SK-N-SH (cell line): ENCODE results near the gene XPO1. TPM values are rescaled to one million over a fixed set of nuclear protein-coding genes. Genes with fewer than 3 reads are reported as not detected.
A peak's percentile ranks its signal among the peaks of the same experiment; 100 is the strongest.

Experiments
- CTCF ChIA-PET: fragments of 300-600, 350-600 bp; formaldehyde crosslinking; extraction: SDS; loops from one replicate; lab custom pipeline; 2021; lab: Yijun Ruan, JAX
- POLR2A ChIA-PET: fragments of 350-600 bp; sonication (Branson Sonifier 250); formaldehyde crosslinking; extraction: SDS; loops from one replicate; lab custom pipeline; 2020; ENCODE audit warnings: antibody characterized with exemption, inconsistent platforms; lab: Yijun Ruan, JAX
- DNase-seq: peaks from one replicate; pipeline ENCODE4 v3.0.0; 2012
- H2AFZ ChIP-seq: fragments of 200-600 bp; sonication (generic); 2 replicates; pipeline ENCODE4 v1.8.1; 2016; ENCODE audit warnings: antibody characterized with exemption, mild to moderate bottlenecking, low read depth
- H3F3A ChIP-seq: fragments of 200-600 bp; sonication (generic); replicated peaks from 2 replicates; pipeline ENCODE3; 2016; ENCODE audit warnings: antibody characterized with exemption, mild to moderate bottlenecking; ENCODE audit not compliant: insufficient read depth
- H3K27ac ChIP-seq, 2 experiments: fragments of 200-500 bp in 1 of 2; fragments of 200-600 bp in 1 of 2; sonication (Bioruptor generic) in 1 of 2; sonication (generic), shearing (Covaris generic) in 1 of 2; 2 replicates each; pipeline versions ENCODE4 v1.5.1 to v1.6.1; 2014 to 2016; ENCODE audit warnings: low read depth in 2 of 2, inconsistent platforms in 1 of 2, low read length in 1 of 2, mild to moderate bottlenecking in 1 of 2, mixed read lengths in 1 of 2
- H3K27me3 ChIP-seq: fragments of 200-600 bp; sonication (generic), shearing (Covaris generic); 2 replicates; pipeline ENCODE4 v1.6.1; 2016; ENCODE audit warnings: mixed run types; ENCODE audit not compliant: insufficient read depth
- H3K36me3 ChIP-seq, 2 experiments: fragments of 200-500 bp in 1 of 2; fragments of 200-600 bp in 1 of 2; sonication (Bioruptor generic) in 1 of 2; sonication (generic) in 1 of 2; replicated peaks in 1 of 2; 2 replicates each; pipeline versions ENCODE3 to v1.5.1; 2014 to 2016; ENCODE audit warnings: low read length in 1 of 2, mild to moderate bottlenecking in 1 of 2; ENCODE audit not compliant: insufficient read depth in 2 of 2, control insufficient read depth in 1 of 2
- H3K4me1 ChIP-seq, 2 experiments: fragments of 200-500 bp in 1 of 2; fragments of 200-600 bp in 1 of 2; sonication (Bioruptor generic) in 1 of 2; sonication (generic), shearing (Covaris generic) in 1 of 2; 2 replicates each; pipeline versions ENCODE4 v1.5.1 to v1.6.1; 2014 to 2016; ENCODE audit warnings: low read depth in 1 of 2, low read length in 1 of 2, mixed run types in 1 of 2; ENCODE audit not compliant: insufficient read depth in 2 of 2, control insufficient read depth in 1 of 2
- H3K4me2 ChIP-seq: fragments of 200-600 bp; sonication (generic), shearing (Covaris generic); 2 replicates; pipeline ENCODE4 v1.6.1; 2017; ENCODE audit warnings: mixed run types
- H3K4me3 ChIP-seq, 2 experiments: fragments of 200-500 bp in 1 of 2; fragments of 200-600 bp in 1 of 2; sonication (Bioruptor generic) in 1 of 2; sonication (generic), shearing (Covaris generic) in 1 of 2; 2 replicates each; pipeline versions ENCODE4 v1.5.1 to v1.8.1; 2014 to 2016; ENCODE audit warnings: low read depth in 2 of 2, inconsistent platforms in 1 of 2, low read length in 1 of 2, mild to moderate bottlenecking in 1 of 2, mixed read lengths in 1 of 2, moderate library complexity in 1 of 2
- H3K79me2 ChIP-seq: fragments of 200-600 bp; sonication (generic); 2 replicates; pipeline ENCODE4 v1.8.1; 2017; ENCODE audit warnings: mild to moderate bottlenecking; ENCODE audit not compliant: insufficient read depth
- H3K9ac ChIP-seq: fragments of 200-600 bp; sonication (generic); 2 replicates; pipeline ENCODE4 v1.6.1; 2017; ENCODE audit warnings: mixed run types
- H3K9me2 ChIP-seq: fragments of 200-600 bp; sonication (generic); 2 replicates; pipeline ENCODE4 v1.6.1; 2017; ENCODE audit warnings: mixed run types
- H3K9me3 ChIP-seq: fragments of 200-600 bp; sonication (generic); 2 replicates; pipeline ENCODE4 v1.6.1; 2017; ENCODE audit warnings: mixed run types, mild to moderate bottlenecking, moderate library complexity
- H4K20me1 ChIP-seq: fragments of 200-600 bp; sonication (generic); 2 replicates; pipeline ENCODE4 v1.6.1; 2017; ENCODE audit warnings: mild to moderate bottlenecking, mixed run types; ENCODE audit not compliant: insufficient read depth
- EP300 ChIP-seq, 2 experiments: IDR thresholded peaks; 2 replicates each; pipeline versions ENCODE4 v1.4.0 to v1.6.1; 2012; ENCODE audit warnings: borderline replicate concordance in 1 of 2, low read depth in 1 of 2, low read length in 1 of 2
- FOSL2 ChIP-seq: IDR thresholded peaks from 2 replicates; pipeline ENCODE4 v1.4.0; 2012; ENCODE audit warnings: low read depth, mild to moderate bottlenecking, moderate library complexity, borderline replicate concordance
- GABPA ChIP-seq: IDR thresholded peaks from 2 replicates; pipeline ENCODE4 v1.4.0; 2012; ENCODE audit warnings: low read depth, mild to moderate bottlenecking
- JUND ChIP-seq: IDR thresholded peaks from 2 replicates; pipeline ENCODE4 v1.4.0; 2012
- NFIC ChIP-seq: IDR thresholded peaks from 2 replicates; pipeline ENCODE4 v1.4.0; 2012; ENCODE audit warnings: borderline replicate concordance
- NRF1 ChIP-seq: IDR thresholded peaks from 2 replicates; pipeline ENCODE4 v1.6.1; 2012; ENCODE audit warnings: low read depth, mild to moderate bottlenecking, low read length
- POLR2AphosphoS5 ChIP-seq: IDR thresholded peaks from 2 replicates; pipeline ENCODE4 v1.6.1; 2012; ENCODE audit warnings: low read depth, low read length
- RAD21 ChIP-seq: IDR thresholded peaks from 2 replicates; pipeline ENCODE4 v1.6.1; 2012; ENCODE audit warnings: mild to moderate bottlenecking, low read length
- RFX5 ChIP-seq: IDR thresholded peaks from 2 replicates; pipeline ENCODE4 v1.6.1; 2012; ENCODE audit warnings: mild to moderate bottlenecking, improper control_type of control experiment, low read length
- RXRA ChIP-seq: IDR thresholded peaks from 2 replicates; pipeline ENCODE4 v1.4.0; 2012; ENCODE audit warnings: low read depth, mild to moderate bottlenecking, borderline replicate concordance
- TCF12 ChIP-seq: IDR thresholded peaks from 2 replicates; pipeline ENCODE4 v1.4.0; 2012
- WGBS: methylation state at CpG from one replicate; pipeline ENCODE4 v1.1.6; 2017; ENCODE audit warnings: low lambda C conversion rate; 5-methylcytosine and 5-hydroxymethylcytosine counted together
- polyA plus RNA-seq, 3 experiments: library from polyadenylated mRNA; depleted of rRNA; stranded (reverse); fragments of >200 nt; gene quantifications; 2 replicates each; pipeline ENCODE4 v1.2.3, GENCODE V29; 2012
- TF ChIP-seq, protein P1 (sequence below): IDR thresholded peaks from 2 replicates; pipeline ENCODE4 v1.4.0; 2012; ENCODE audit warnings: low read depth
- TF ChIP-seq, protein P2 (sequence below): IDR thresholded peaks from 2 replicates; pipeline ENCODE4; 2012
- TF ChIP-seq, protein P3 (sequence below): IDR thresholded peaks from 2 replicates; pipeline ENCODE4 v1.6.1; 2012; ENCODE audit warnings: mild to moderate bottlenecking, low read depth, low read length, moderate library complexity
- TF ChIP-seq, protein P4 (sequence below): IDR thresholded peaks from 2 replicates; pipeline ENCODE4 v1.4.0; 2012; ENCODE audit warnings: low read depth, borderline replicate concordance
- TF ChIP-seq, protein P5 (sequence below): fragments of 150-350 bp; IDR thresholded peaks from 2 replicates; pipeline ENCODE4 v1.6.1; 2017; ENCODE audit warnings: antibody characterized with exemption, low read length, low read depth, borderline replicate concordance

Gene XPO1
- polyA plus RNA-seq, 1 of the 3 experiments (the other 2 are of a cell fraction) = 61.0 TPM

DNA sequence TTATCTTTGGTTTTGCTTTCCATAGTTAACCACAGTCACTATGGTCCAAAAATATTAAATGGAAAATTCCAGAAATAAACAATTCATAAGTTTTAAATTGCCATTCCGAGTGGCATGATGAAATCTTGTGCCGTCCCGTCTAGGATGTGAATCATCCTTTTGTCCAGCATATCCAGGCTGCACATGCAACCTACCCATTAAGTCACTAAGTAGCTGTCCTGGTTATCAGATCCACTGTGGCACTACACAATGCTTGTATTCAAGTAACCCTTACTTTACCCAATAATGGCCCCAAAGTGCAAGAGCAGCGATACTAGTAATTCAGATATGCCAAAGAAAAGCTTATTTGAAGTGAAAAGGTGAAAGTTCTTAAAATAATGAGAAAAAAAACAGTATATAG lies 78.0 kb downstream of the XPO1 start:
- DNase-seq = no peak
- TF ChIP-seq RXRA (no peak), NFIC (no peak), POLR2AphosphoS5 (peak; percentile 18; the same call in 1 of the 2 replicates), FOSL2 (peak; percentile 58; the same call in 1 of the 2 replicates), GABPA (no peak), EP300 (IDR thresholded peaks at IDR 0.05; ENCODE audit: borderline replicate concordance in 1 of 2, low read depth in 1 of 2, low read length in 1 of 2) (peak in 1 of 2 experiments; percentile 14; a peak in 1 of 4 replicates), NRF1 (no peak), JUND (peak; percentile 62), TCF12 (peak; percentile 52; the same call in 1 of the 2 replicates)
- TF ChIP-seq, protein P1, sequence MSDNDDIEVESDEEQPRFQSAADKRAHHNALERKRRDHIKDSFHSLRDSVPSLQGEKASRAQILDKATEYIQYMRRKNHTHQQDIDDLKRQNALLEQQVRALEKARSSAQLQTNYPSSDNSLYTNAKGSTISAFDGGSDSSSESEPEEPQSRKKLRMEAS = peak; percentile 59; the same call in 1 of the 2 replicates
- TF ChIP-seq, protein P2, sequence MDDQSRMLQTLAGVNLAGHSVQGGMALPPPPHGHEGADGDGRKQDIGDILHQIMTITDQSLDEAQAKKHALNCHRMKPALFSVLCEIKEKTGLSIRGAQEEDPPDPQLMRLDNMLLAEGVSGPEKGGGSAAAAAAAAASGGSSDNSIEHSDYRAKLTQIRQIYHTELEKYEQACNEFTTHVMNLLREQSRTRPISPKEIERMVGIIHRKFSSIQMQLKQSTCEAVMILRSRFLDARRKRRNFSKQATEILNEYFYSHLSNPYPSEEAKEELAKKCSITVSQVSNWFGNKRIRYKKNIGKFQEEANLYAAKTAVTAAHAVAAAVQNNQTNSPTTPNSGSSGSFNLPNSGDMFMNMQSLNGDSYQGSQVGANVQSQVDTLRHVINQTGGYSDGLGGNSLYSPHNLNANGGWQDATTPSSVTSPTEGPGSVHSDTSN = peak; percentile 19; the same call in 1 of the 2 replicates
- Histone ChIP-seq H2AFZ (0 out of 2 replicates have a peak overlapping the region, but pooled peaks have one; percentile 12), H3K27me3 (no peaks in the 10 kb centered on the region), H3K9ac (no peak overlapping the region; the same call in 1 of the 2 replicates), H3K36me3 (peaks cover 0 to 9% of the 10 kb centered on the region in 2 experiments), H3K79me2 (peaks cover 100% of the 10 kb centered on the region), H3K4me1 (peaks cover 0 to 18% of the 10 kb centered on the region in 2 experiments; a peak in 1 of 4 replicates), H4K20me1 (peaks cover 67% of the 10 kb centered on the region), H3K4me3 (no peak overlapping the region), H3K9me3 (no peaks in the 10 kb centered on the region), H3K4me2 (peak overlapping the region; percentile 41), H3K9me2 (no peaks in the 10 kb centered on the region), H3K27ac (peak overlapping the region in 1 of 2 experiments; percentile 77; a peak in 2 of 4 replicates), H3F3A (peaks cover 21% of the 10 kb centered on the region)
- ChIA-PET POLR2A (no interaction called here), CTCF (no interaction called here)
- 18% methylated on average over 4 of the region's 4 CpGs for WGBS

DNA sequence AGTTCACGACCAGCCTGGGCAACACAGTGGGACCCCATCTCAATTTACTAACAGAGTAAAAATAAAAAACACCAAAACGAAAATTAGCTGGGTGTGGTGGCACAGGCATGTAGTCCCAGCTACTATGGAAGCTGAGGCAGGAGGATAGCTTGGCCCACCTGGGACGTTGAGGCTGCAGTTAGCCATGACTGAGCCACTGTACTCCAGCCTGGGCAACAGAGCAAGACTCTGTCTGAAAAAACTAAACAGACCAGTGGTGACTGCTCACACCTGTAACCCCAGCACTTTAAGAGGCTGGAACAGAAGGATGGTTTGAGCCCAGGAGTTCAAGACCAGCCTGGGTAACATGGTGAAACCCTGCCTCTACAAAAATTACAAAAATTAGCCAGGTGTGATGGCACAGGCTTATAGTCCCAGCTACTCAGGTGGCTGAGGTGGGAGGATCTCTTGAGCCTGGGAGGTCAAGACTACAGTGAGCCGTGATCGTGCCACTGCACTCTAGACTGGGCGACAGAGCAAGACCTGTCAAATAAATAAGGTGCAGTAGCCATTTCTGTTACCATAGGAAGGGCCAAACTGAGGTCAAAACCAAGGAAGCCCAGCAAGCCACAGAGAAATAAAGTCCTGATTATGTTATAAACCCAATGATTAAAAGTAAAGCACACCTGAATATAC lies 81.3 kb downstream of the XPO1 start:
- DNase-seq = no peak
- WGBS = 93% methylated on average over 6 of the region's 6 CpGs
- H4K20me1 ChIP-seq = peaks cover 61% of the 10 kb centered on the region
- CTCF ChIA-PET = interaction anchor here (0.9 to 1.4 kb wide), 2 partner anchors 31 to 365 kb away, joined by 3 read pairs; no protein-coding TSS in a partner anchor
- H3K4me3 ChIP-seq = no peak overlapping the region
- H3K9me2 ChIP-seq = no peaks in the 10 kb centered on the region
- H3K4me2 ChIP-seq = no peak overlapping the region
- H3K9ac ChIP-seq = no peak overlapping the region
- peaks cover 100% of the 10 kb centered on the region for H3K79me2 ChIP-seq
- H3K36me3 ChIP-seq = peaks cover 0 to 16% of the 10 kb centered on the region in 2 experiments
- H3K4me1 ChIP-seq = peaks cover 0 to 18% of the 10 kb centered on the region in 2 experiments; a peak in 1 of 4 replicates
- H2AFZ ChIP-seq = no peak overlapping the region
- H3F3A ChIP-seq = peaks cover 21% of the 10 kb centered on the region
- no peak overlapping the region for H3K27ac ChIP-seq
- POLR2A ChIA-PET = no interaction called here
- no peaks in the 10 kb centered on the region for H3K27me3 ChIP-seq
- no peaks in the 10 kb centered on the region for H3K9me3 ChIP-seq
- TF ChIP-seq, protein P3, sequence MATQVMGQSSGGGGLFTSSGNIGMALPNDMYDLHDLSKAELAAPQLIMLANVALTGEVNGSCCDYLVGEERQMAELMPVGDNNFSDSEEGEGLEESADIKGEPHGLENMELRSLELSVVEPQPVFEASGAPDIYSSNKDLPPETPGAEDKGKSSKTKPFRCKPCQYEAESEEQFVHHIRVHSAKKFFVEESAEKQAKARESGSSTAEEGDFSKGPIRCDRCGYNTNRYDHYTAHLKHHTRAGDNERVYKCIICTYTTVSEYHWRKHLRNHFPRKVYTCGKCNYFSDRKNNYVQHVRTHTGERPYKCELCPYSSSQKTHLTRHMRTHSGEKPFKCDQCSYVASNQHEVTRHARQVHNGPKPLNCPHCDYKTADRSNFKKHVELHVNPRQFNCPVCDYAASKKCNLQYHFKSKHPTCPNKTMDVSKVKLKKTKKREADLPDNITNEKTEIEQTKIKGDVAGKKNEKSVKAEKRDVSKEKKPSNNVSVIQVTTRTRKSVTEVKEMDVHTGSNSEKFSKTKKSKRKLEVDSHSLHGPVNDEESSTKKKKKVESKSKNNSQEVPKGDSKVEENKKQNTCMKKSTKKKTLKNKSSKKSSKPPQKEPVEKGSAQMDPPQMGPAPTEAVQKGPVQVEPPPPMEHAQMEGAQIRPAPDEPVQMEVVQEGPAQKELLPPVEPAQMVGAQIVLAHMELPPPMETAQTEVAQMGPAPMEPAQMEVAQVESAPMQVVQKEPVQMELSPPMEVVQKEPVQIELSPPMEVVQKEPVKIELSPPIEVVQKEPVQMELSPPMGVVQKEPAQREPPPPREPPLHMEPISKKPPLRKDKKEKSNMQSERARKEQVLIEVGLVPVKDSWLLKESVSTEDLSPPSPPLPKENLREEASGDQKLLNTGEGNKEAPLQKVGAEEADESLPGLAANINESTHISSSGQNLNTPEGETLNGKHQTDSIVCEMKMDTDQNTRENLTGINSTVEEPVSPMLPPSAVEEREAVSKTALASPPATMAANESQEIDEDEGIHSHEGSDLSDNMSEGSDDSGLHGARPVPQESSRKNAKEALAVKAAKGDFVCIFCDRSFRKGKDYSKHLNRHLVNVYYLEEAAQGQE = no peak
- TF ChIP-seq, protein P4, sequence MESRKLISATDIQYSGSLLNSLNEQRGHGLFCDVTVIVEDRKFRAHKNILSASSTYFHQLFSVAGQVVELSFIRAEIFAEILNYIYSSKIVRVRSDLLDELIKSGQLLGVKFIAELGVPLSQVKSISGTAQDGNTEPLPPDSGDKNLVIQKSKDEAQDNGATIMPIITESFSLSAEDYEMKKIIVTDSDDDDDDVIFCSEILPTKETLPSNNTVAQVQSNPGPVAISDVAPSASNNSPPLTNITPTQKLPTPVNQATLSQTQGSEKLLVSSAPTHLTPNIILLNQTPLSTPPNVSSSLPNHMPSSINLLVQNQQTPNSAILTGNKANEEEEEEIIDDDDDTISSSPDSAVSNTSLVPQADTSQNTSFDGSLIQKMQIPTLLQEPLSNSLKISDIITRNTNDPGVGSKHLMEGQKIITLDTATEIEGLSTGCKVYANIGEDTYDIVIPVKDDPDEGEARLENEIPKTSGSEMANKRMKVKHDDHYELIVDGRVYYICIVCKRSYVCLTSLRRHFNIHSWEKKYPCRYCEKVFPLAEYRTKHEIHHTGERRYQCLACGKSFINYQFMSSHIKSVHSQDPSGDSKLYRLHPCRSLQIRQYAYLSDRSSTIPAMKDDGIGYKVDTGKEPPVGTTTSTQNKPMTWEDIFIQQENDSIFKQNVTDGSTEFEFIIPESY = no peak
- TF ChIP-seq GABPA = no peak
- no peak for TF ChIP-seq RAD21
- TF ChIP-seq RFX5 = no peak
- no peak for TF ChIP-seq FOSL2
- TF ChIP-seq, protein P5, sequence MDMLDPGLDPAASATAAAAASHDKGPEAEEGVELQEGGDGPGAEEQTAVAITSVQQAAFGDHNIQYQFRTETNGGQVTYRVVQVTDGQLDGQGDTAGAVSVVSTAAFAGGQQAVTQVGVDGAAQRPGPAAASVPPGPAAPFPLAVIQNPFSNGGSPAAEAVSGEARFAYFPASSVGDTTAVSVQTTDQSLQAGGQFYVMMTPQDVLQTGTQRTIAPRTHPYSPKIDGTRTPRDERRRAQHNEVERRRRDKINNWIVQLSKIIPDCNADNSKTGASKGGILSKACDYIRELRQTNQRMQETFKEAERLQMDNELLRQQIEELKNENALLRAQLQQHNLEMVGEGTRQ = no peak
- no peak for TF ChIP-seq EP300 (IDR thresholded peaks at IDR 0.05; ENCODE audit: borderline replicate concordance in 1 of 2, low read depth in 1 of 2, low read length in 1 of 2)
- TF ChIP-seq RXRA = no peak
- TF ChIP-seq, protein P2 = no peak
